Activated CD4-positive, CD25-positive, alpha-beta regulatory T cell treated with anti-CD3 and anti-CD28 coated beads, Interleukin-2, amount 50 U/mL, for 16 hours (primary cell): ENCODE results near the gene C3orf85.
"Not testable (repeated sequence)": the region's sequence is repeated elsewhere in the genome, so short reads cannot be mapped to it uniquely, and the experiment has no call there.

ENCODE experiments used
- DNase-seq: peaks from one replicate; pipeline ENCODE4 v3.0.0-alpha.2; 2020; ENCODE audit warnings: low read depth, low spot score

Gene C3orf85, protein sequence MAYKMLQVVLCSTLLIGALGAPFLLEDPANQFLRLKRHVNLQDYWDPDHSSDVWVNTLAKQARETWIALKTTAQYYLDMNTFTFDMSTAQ

DNA sequence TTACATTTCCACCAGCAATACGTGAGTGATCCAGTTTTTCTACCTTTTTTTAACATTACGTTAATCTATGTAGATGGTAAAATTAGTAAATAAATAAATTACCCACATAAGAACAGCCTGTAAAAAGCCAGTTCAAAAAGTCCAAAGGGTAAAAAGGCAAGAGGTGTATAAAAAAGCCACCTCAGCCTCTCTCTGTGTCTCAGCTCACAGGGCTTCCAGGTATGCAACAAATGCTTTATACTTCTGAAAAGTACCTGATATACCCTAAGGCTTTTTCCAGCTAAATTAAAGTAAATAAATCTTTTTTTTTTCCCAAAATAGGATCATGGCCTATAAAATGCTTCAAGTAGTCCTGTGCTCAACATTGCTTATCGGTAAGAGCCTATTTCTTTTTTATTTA lies at the start of gene C3orf85:
Gene C3orf85, plus strand, starts transcription at position 197 of the 400 bp plus-strand sequence. Its CDS starts 129 bp downstream, at position 326.
- DNase-seq, result no peak

DNA sequence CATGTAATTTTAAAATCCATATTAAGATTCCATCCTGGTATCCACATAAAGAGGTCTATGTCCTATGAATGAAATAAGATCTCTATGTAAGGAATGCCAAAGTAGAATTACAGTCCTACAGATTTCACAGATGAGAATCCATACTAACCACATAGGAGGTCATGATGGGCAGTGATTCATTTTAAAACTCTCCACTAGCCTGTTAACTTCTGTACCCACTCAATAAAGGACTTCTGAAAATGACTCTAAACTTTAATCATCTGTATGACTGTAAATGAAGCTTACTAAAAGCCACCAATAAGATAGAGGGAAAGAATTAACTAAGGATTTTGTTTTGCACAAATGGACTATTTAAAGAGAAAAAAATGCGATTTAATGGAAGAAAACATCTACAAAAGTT lies 47.3 kb upstream of the C3orf85 start:
- DNase-seq, result no peak

DNA sequence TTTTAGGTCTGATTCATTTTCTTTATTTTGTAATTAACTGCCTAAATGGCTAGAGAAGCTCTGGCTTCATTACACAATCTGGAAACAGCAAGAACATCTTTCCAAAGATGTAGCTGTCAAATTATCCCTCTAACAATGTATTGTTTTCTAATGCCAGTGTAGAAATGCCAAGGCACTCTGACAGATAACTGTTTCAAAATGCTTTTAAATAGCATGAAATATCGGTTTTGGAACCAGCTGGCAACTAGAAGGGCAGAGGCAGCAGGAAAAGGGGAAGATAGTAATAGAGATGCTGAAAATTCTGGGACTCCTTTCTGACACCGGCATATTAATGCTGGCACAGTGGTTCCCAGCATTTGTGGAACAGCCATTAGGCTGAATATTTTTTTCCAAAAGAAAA lies 44.7 kb upstream of the C3orf85 start:
- DNase-seq, result no peak

DNA sequence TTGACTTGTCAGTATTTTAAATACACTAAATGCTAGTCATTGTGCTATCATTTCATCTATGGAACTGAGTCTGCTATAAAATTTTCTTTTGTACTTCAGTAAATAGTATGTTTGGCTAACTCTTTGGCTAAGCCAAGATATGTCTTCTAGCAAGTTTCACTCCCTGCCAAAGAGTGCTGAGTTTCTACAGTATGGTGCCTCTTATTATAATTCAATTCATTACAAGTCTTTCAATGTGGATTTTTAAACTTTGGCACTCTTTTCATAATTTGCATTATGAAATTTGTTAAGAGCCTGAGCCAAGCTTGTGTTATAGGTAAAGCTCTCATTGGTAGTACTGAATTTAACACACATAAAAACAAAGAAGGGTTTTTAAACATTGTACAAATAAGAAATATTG lies 43.0 kb upstream of the C3orf85 start:
- no peak for DNase-seq

DNA sequence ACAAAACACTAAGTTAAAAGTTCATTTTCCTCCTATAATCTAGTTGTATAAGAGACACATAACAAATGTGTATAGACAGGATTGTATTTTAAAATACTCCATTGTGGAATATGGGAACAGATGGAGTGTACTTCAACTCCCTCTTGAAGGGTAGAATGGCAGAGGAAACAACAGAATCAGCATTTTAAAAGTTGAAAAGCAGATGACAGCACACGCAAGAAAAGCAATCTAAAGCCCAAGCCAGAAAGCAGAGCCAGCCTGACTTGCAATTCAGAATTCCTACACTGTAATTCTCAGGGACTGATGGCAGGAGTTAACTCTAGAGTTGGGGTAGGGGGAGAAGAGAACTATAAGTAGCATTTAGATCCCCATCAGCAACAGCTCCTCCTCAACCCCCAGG lies 41.4 kb upstream of the C3orf85 start:
- DNase-seq, result no peak

DNA sequence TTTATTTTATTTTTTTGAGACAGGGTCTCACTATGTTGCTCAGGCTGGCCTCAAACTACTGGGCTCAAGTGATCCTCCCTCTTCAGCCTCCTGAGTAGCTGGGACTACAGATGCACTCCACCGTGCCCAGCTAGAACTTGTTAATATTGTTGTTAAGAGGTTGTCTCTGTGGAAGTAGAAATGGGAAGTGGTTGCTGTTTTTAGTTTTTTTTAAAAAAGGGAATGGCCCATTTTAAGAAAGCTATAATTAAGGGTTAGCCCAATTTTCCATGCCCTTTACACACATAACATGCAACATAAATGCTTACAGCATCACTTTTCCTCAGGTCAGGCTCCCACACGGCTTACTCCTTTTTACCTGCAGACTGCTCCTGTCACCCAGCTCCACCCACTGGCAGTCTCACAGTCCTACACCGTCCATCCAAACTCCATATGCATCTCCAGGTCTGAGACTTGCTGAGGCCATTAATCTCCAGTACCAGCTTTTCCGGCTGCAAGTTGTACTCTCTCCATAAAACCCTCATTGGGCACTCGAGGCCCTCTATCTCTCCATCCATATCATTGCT lies 38.4 kb upstream of the C3orf85 start:
- no peak for DNase-seq

DNA sequence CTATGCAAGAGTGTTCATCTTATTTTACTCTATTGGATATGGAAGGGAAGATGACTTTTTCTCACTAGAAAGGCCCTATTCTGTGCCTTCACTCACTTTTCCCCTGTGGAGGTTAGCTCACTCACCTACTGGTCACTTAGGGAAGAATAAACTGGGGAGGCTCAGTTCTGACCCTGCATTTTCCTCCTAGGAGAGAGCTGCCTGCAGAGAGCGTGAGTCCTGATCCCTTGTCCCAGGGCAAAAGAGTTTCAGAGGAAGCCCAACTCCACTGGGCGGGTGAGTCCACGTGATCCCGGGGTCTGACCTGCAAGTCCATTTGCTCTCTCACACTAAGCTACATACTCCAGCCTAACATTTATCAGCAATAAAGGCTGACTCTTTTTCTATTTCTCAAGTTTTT lies 26.9 kb upstream of the C3orf85 start:
- DNase-seq, result no peak

DNA sequence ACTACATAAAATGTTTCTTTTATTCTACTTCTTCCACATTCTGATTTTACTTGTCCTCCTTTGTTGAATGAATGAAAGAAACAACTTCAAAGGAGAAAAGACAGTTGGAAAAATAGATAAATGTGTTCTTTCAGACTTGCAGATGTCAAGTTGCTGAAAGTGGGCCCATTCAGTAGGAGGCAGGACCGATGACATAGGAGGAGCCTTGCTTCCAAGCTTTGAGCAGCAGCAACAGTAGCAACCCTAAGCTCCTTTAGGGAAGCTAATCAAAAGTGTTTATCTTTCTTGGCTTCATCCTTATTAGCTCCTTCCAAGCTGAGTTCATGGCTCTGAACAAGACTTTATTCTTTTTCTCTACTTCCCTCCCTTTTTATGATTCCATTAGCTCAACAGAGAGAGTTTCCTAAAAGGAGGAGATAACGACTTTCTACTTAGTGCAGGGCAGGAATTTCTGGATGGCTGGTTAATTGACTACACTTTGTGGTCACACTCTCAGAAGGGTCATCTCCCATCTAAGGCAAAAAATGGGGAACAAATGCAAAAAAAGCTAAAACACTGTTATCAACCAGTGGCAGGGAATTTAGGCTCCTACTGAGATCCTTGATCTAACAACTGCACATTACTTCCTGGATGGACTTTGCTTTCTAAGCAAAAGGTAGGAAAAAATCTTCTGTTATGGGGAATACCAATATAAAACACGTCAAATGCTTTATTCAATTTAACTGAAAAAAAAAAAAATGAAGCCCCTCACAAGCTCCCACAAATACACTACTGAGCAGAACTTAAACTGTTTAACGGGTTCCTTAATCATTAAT lies 23.4 kb upstream of the C3orf85 start:
- no peak for DNase-seq

DNA sequence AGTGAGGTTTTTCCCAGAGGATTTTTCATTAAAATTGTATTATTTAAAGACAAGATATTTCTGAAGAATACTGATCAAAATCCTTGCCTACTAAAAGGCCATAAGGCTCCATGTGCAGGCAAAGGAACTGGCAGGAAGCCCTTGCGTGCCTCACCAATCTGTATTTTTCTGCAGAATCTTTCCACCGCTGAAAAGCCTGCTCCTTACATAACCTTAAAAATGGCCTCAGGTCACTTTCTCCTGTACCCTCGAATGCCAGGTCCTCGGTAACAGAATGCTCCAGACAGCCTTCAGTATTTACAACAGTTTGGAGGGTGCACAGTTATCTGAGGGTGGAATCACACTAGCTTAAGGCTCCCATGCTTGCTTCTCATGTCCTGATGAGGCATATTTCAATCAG lies 21.8 kb upstream of the C3orf85 start:
- DNase-seq, result no peak

DNA sequence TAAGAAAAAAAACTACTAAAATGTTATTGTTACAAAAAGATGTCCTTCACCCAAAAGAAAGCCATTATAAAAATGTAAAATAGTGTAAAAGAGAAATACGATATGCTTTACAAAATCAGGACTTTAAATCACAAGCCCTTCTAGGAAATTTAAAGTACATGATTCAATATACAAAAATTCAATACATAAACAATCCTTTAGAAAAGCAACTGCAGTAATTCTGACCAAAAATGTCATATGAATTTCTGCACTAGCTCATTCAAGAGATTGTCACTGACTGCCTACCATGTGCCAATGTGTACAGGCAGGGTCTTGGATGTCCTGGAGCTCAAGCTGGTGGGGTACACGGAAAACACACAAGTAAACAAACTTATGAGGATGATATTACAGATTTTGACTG lies 21.1 kb upstream of the C3orf85 start:
- no peak for DNase-seq

DNA sequence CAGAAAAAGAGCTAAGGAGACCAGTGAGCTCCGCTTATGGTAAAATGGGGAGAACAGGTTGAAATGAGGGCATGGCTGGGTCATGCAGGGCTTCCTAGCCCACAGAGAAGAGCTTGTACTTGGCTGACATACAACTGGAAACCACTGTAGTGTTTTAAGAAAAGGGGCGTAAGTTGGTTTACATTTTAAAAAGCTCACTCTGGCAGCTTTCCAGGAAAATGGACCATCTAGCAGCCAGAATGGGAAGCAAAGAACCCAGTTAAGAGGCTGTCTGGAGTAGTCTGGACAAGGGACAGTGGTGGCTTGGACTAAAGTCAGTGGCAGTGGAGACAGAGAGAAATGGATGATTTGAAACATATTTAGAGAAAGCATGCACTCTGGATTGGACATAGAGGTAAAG lies 20.5 kb upstream of the C3orf85 start:
- no peak for DNase-seq

DNA sequence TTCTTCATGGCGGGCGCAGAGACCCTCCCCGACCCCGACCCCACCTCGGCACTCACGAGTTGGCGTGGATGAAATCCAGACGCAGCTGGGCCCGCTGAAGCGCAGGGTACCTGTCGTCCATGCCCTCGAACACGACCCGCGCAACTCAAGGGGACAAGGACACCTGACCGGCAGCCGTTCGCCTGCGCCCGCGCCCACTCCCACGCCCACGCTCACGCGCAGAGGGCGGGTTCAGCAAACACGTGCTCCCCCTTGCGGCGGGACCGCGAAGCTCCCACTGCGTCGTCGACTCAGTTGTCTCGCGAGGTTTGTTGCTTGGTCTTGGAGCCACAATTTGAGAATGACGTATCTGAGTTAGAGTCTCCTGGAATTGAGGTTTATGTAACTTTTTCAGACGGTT lies 18.6 kb upstream of the C3orf85 start, which contains the start of gene MORC1:
Gene MORC1, minus strand, starts transcription at position 196 of the 400 bp plus-strand sequence. Its CDS starts 75 bp downstream, at position 121.
- DNase-seq, result no peak

DNA sequence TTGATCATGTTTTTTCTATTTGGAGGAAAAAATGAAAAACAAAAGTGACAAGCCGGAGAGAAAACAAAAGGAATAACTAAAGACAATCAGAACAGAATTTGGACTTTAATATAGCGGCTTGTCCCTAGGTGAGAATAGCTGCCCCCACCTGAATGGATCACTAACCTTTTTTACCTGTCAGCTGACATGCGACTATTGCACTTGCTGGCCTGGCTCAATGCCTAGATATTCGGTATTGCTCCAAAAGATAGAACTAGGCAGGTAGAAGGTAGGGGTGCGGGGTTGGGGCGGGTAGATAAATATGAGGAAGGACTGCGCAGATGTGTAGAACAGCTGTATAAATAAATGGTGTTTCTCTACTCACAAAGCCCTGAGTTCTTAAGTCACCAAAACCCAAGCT lies 17.9 kb upstream of the C3orf85 start:
- no peak for DNase-seq

DNA sequence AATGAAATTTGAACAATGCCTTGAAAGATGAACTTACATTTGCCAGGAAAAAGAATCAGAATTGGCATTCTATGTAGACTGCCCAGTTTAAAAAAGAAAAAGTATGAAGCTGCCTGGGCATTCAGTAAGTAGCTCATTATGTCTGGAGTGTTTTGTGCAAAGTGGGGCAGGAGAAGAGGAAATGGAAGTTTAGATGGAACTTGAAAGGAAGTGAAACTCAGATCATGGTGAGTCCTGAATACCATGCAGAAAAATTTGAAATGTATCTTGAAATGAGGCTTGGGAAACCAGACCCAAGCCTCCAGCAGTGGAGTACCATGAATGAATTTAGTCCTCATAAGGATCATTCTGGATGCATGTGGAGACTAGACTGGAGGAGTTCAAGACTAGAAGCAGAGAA lies 13.8 kb upstream of the C3orf85 start:
- no peak for DNase-seq

DNA sequence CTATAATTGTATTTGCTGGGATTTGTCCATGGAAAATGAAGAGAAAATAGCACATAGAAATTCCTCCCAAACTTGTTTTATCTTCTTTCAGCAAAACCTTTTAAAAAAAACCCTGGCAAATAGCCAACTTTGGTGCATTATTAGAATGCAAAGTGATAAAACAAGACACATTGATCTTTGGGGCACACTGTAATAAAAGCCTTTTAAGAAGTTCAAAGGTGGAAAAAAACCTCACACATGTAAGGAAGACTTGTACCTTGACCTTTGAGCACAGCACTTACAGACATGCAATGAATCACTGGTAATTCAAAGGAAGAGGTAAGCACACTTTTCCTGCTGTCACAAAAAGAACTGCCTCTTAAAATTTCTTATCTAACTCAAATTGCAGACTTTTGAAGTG lies 10.6 kb upstream of the C3orf85 start:
- DNase-seq, result no peak

DNA sequence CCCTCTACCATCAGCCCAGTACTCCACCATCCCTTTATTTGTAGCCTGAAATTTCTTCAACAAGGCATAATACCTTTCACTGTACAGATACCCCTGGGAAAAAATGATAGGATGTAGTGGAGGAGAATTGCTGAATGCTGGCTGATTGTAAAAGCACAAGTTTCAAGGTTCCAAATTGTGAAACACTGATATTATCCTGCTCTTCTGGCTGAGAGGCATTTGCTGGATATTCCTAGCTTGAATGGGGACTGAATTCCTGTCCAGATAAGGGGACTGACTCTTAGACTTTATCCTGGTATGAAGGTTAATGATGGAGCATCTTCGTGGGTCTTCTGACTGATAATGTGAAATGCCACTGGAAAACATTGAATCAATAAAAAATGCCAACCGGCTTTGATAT lies 9.0 kb upstream of the C3orf85 start:
- DNase-seq, result no peak

DNA sequence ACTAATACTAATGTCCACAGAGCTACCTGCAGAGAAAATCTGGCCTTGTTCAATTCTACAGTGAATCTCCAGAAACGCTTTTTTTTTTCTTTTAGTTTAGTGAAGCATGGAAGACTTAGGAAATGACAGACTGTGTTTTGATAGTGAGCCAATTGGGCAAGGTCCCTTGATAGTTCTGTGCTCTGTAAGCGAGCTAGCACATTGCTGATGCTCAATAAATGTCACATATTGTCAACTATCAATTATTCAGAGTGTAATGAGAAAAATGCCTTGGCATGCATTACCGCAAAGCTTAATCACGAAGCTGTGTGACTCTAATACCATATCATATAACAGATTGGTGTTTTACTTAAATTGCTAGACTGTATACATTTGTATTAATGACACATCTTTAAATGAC lies 5.2 kb upstream of the C3orf85 start:
- DNase-seq, result no peak

DNA sequence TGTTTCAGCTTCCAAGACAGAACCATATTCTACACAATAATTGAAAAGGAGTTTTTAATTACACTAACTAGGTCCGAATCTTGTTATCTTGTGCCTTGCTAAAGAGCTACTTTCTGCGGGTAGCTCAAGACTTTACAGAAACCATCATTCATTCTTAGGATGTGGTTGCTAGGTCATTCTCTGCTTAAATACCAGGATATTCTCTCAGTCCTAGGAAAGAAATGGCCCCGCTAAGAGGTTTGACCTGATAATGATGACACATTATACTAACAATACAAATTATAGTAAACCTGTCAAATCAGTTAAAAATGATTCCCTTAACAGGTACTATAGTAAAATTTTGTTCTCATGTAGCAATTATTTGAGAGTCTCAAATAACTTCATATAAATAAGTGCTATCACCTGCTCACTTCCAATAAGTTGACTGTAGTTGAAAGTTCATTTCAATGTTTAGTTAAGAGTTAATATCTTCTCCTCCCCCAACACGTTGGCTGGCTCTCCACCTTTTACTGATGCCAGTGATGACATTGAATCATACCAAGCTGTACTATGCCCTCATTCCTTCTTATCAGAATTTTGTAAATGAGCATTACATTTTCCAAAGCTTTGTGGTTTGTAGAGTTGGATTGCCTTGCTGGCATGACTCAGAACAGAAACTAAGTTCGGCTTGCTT lies 3.6 kb upstream of the C3orf85 start:
- no peak for DNase-seq

DNA sequence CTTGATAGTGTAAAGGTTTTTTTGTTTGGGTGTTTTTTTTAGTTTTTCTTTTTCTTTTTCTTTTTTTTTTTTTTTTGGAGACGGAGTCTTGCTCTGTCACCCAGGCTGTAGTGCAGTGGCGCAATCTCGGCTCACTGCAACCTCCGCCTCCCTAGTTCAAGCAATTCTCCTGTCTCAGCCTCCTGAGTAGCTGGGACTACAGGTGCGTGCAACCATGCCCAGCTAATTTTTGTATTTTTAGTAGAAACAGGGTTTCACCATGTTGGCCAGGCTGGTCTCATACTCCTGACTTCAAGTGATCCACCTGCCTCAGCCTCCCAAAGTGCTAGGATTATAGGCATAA lies 3.1 kb upstream of the C3orf85 start:
- not testable (repeated sequence) for DNase-seq

DNA sequence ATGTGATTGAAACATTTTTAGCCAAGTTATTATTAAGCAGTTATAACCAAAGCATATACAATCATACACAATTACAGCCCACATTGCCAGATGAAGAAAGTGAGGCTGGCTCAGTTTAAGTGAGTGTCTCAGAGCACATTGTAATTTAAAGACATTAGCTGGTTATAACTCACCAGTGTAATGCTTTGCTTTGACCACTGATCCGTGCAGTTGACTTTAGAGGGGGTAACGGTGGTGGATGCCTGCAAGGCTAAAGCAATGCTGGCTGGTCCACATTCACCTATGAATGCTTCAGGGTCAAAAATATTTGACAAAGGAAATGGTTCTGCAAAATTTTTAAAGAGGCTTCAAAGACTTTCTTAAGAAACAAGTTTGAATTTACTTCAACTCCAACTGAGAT lies 1.2 kb downstream of the C3orf85 start:
- no peak for DNase-seq

DNA sequence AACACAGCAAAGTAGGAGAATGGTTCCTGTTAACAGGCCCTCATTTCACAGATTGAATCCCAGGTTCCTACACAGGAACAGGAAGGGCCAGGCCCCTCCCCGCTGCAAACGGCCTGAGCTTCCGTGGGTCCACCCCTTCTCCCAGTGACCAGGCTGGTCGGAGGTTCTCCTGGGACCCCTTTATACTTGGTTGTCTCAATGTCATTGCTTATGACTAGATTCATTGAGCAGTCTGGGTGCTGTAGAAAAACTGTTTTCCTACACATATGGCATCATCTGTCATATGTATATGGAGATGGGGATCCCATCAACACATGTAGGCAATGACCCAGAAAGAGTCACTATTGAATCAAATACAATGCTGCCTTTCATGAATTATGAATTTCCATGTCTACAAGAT lies 3.8 kb downstream of the C3orf85 start:
- DNase-seq, result no peak

DNA sequence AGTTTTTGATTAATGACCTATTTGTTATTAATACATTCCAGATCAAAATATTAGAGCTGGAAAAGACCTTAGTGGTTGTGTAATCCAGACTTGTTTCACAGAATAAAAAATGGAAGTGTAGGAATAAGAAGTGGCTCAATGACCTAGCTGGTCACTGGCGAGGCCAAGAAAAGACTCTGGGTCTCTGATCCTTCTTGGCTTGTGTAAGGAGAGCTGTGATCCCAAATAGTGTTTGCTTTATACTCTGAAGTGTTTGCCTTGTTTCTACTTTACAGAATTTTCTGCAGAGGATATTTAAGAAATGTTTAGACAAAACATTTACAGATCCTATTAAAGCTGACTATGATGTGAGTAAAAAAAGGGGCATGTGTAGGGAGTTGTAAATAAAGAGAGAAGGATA lies 7.1 kb downstream of the C3orf85 start:
- DNase-seq, result no peak

DNA sequence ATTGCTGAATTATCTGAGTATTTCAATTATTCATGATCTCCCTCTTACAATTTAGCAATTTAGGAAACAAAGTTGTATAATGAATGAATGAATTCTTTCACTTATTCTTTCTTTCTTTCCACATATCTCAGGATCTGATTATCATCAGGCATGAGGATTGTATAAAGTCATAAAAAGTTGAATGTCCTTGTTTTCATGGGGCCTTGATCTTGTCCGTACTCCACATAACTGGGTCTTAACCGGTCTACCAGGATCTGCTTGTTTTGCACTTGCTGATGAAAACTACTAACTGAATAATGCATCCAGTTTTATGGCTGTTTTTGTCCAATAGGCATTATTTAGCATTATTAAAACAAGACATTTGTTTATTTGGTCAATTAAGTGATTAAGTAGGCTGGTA lies 12.6 kb downstream of the C3orf85 start:
- DNase-seq, result no peak
